GM18868 (cell line): ENCODE measurements around the gene SYT17.
A peak's percentile ranks its signal among the peaks of the same experiment; 100 is the strongest.

Experiments
- ATAC-seq: cut with Tn5 transposase; IDR thresholded peaks from one replicate; pipeline ENCODE4 v1.9.1; 2021; ENCODE audit warnings: mild to moderate bottlenecking, moderate library complexity; ENCODE audit not compliant: unreplicated experiment

The SYT17 gene

GRCh38 chr16:19291475-19291874 is 123.4 kb downstream of the SYT17 start:
- no peak for ATAC-seq

- no peak for ATAC-seq
Observed at GRCh38 chr16:19292186-19292585, 124.1 kb downstream of the SYT17 start.

GRCh38 chr16:19294156-19294649 is 126.2 kb downstream of the SYT17 start:
- ATAC-seq = peak; percentile 89

- ATAC-seq = no peak
Observed at GRCh38 chr16:19295393-19295792, 127.4 kb downstream of the SYT17 start.

GRCh38 chr16:19297454-19297853 is 129.4 kb downstream of the SYT17 start:
- no peak for ATAC-seq

GRCh38 chr16:19299565-19299964 is 131.5 kb downstream of the SYT17 start:
- no peak for ATAC-seq

GRCh38 chr16:19301931-19302330 is 133.9 kb downstream of the SYT17 start:
- no peak for ATAC-seq

- ATAC-seq = no peak
Observed at GRCh38 chr16:19304750-19305149, 136.7 kb downstream of the SYT17 start.

- ATAC-seq = no peak
Observed at GRCh38 chr16:19305443-19305842, 137.4 kb downstream of the SYT17 start.

- ATAC-seq = no peak
Observed at GRCh38 chr16:19307587-19308241, 139.7 kb downstream of the SYT17 start.

- ATAC-seq = no peak
Observed at GRCh38 chr16:19308392-19308791, 140.4 kb downstream of the SYT17 start.

- no peak for ATAC-seq
Observed at GRCh38 chr16:19309178-19309577, 141.1 kb downstream of the SYT17 start.

GRCh38 chr16:19314718-19315425 is 146.8 kb downstream of the SYT17 start:
- no peak for ATAC-seq

GRCh38 chr16:19315889-19316433 is 147.9 kb downstream of the SYT17 start:
- ATAC-seq = no peak

- no peak for ATAC-seq
Observed at GRCh38 chr16:19316846-19317245, 148.8 kb downstream of the SYT17 start.
